ENCODE data around the gene ZNF280D. TPM values are rescaled to one million over a fixed set of nuclear protein-coding genes. Genes with fewer than 3 reads are reported as not detected.

Gene ZNF280D
- total and polyA plus RNA-seq, 2 donors (not counting 1 experiment from before 2014, with no cell fraction given) = 11.9 to 37.7 TPM

- Histone ChIP-seq H3K36me3 (ENCODE audit: control insufficient read depth, insufficient read depth, low read length) (peaks cover 1% of the 10 kb centered on the region), H2AFZ (ENCODE audit: low read length) (no peak overlapping the region), H3K9ac (ENCODE audit: insufficient read depth, low read length) (no peak overlapping the region), H3K4me1 (ENCODE audit: control insufficient read depth, extremely low read depth, insufficient read depth, low read length) (no peaks in the 10 kb centered on the region), H3K9me3 (ENCODE audit: control insufficient read depth, insufficient read depth, low read depth, low read length) (no peaks in the 10 kb centered on the region), H3K4me2 (ENCODE audit: extremely low read depth, insufficient read depth, low read length) (no peak overlapping the region), H3K27ac (ENCODE audit: insufficient read depth, low read length) (no peak overlapping the region), H4K20me1 (ENCODE audit: control insufficient read depth, extremely low read depth, insufficient read depth, low read length) (no peaks in the 10 kb centered on the region), H3K4me3 (replicated peaks in 1 of 4; ENCODE audit: control extremely low read depth in 1 of 4, insufficient read depth in 1 of 4, low read depth in 3 of 4, low read length in 4 of 4) (no peak overlapping the region), H3K27me3 (ENCODE audit: control insufficient read depth, insufficient read depth, low read length) (no peaks in the 10 kb centered on the region), H3K79me2 (ENCODE audit: control insufficient read depth, insufficient read depth, low read length) (no peaks in the 10 kb centered on the region)
- TF ChIP-seq EZH2 (IDR thresholded peaks at IDR 0.05; ENCODE audit: low read length, missing control alignments) = no peak
- no peak for TF ChIP-seq CTCF (conservative IDR thresholded peaks at IDR 0.05 in 1 of 2, IDR thresholded peaks at IDR 0.05 in 1 of 2; ENCODE audit: low read depth in 1 of 2, low read length in 2 of 2)
- no peak for DNase-seq (ENCODE audit: low read depth in 2 of 2)
Measured at GRCh38 chr15:56667517-56667916, 65.8 kb downstream of the ZNF280D start.

GRCh38 chr15:56660943-56661342, 72.4 kb downstream of the ZNF280D start:
- no peaks in the 10 kb centered on the region for H3K27me3 ChIP-seq (ENCODE audit: control insufficient read depth, insufficient read depth, low read length)

GRCh38 chr15:56659197-56659596, 74.1 kb downstream of the ZNF280D start:
- Histone ChIP-seq H4K20me1 (ENCODE audit: control insufficient read depth, extremely low read depth, insufficient read depth, low read length) (no peaks in the 10 kb centered on the region), H3K4me2 (ENCODE audit: extremely low read depth, insufficient read depth, low read length) (no peak overlapping the region), H3K36me3 (ENCODE audit: control insufficient read depth, insufficient read depth, low read length) (peaks cover 2% of the 10 kb centered on the region), H3K9me3 (ENCODE audit: control insufficient read depth, insufficient read depth, low read depth, low read length) (no peaks in the 10 kb centered on the region), H3K27me3 (ENCODE audit: control insufficient read depth, insufficient read depth, low read length) (no peaks in the 10 kb centered on the region), H3K4me1 (ENCODE audit: control insufficient read depth, extremely low read depth, insufficient read depth, low read length) (no peaks in the 10 kb centered on the region), H3K79me2 (ENCODE audit: control insufficient read depth, insufficient read depth, low read length) (no peaks in the 10 kb centered on the region), H3K27ac (ENCODE audit: insufficient read depth, low read length) (no peak overlapping the region), H3K4me3 (replicated peaks in 1 of 4; ENCODE audit: control extremely low read depth in 1 of 4, insufficient read depth in 1 of 4, low read depth in 3 of 4, low read length in 4 of 4) (no peak overlapping the region), H3K9ac (ENCODE audit: insufficient read depth, low read length) (no peak overlapping the region), H2AFZ (ENCODE audit: low read length) (no peak overlapping the region)
- DNase-seq (ENCODE audit: low read depth in 2 of 2) = no peak
- TF ChIP-seq CTCF (conservative IDR thresholded peaks at IDR 0.05 in 1 of 2, IDR thresholded peaks at IDR 0.05 in 1 of 2; ENCODE audit: low read depth in 1 of 2, low read length in 2 of 2) (no peak), EZH2 (IDR thresholded peaks at IDR 0.05; ENCODE audit: low read length, missing control alignments) (no peak)

More at GRCh38 chr15:56660943-56661342, 72.4 kb downstream of the ZNF280D start:
- TF ChIP-seq EZH2 (IDR thresholded peaks at IDR 0.05; ENCODE audit: low read length, missing control alignments) = no peak
- no peak for TF ChIP-seq CTCF (conservative IDR thresholded peaks at IDR 0.05 in 1 of 2, IDR thresholded peaks at IDR 0.05 in 1 of 2; ENCODE audit: low read depth in 1 of 2, low read length in 2 of 2)
- no peaks in the 10 kb centered on the region for H3K4me1 ChIP-seq (ENCODE audit: control insufficient read depth, extremely low read depth, insufficient read depth, low read length)
- H3K9me3 ChIP-seq (ENCODE audit: control insufficient read depth, insufficient read depth, low read depth, low read length) = no peaks in the 10 kb centered on the region
- H2AFZ ChIP-seq (ENCODE audit: low read length) = no peak overlapping the region
- H3K4me3 ChIP-seq (replicated peaks in 1 of 4; ENCODE audit: control extremely low read depth in 1 of 4, insufficient read depth in 1 of 4, low read depth in 3 of 4, low read length in 4 of 4) = no peak overlapping the region
- H3K79me2 ChIP-seq (ENCODE audit: control insufficient read depth, insufficient read depth, low read length) = no peaks in the 10 kb centered on the region
- no peak overlapping the region for H3K27ac ChIP-seq (ENCODE audit: insufficient read depth, low read length)
- H3K36me3 ChIP-seq (ENCODE audit: control insufficient read depth, insufficient read depth, low read length) = peaks cover 4% of the 10 kb centered on the region
- no peak overlapping the region for H3K4me2 ChIP-seq (ENCODE audit: extremely low read depth, insufficient read depth, low read length)
- no peak overlapping the region for H3K9ac ChIP-seq (ENCODE audit: insufficient read depth, low read length)
- no peak for DNase-seq (ENCODE audit: low read depth in 2 of 2)
- H4K20me1 ChIP-seq (ENCODE audit: control insufficient read depth, extremely low read depth, insufficient read depth, low read length) = no peaks in the 10 kb centered on the region
